ENCODE results near the gene MAP4K4. TPM values are rescaled to one million over a fixed set of nuclear protein-coding genes. Genes with fewer than 3 reads are reported as not detected.

MAP4K4 gene
- total RNA-seq, 4 donors from 2014 or later: 79.3 to 104 (median 95.0) TPM

- TF ChIP-seq, protein P1, sequence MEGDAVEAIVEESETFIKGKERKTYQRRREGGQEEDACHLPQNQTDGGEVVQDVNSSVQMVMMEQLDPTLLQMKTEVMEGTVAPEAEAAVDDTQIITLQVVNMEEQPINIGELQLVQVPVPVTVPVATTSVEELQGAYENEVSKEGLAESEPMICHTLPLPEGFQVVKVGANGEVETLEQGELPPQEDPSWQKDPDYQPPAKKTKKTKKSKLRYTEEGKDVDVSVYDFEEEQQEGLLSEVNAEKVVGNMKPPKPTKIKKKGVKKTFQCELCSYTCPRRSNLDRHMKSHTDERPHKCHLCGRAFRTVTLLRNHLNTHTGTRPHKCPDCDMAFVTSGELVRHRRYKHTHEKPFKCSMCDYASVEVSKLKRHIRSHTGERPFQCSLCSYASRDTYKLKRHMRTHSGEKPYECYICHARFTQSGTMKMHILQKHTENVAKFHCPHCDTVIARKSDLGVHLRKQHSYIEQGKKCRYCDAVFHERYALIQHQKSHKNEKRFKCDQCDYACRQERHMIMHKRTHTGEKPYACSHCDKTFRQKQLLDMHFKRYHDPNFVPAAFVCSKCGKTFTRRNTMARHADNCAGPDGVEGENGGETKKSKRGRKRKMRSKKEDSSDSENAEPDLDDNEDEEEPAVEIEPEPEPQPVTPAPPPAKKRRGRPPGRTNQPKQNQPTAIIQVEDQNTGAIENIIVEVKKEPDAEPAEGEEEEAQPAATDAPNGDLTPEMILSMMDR (IDR thresholded peaks at IDR 0.05; ENCODE audit: low read depth): no peak
These were observed 232.5 kb downstream of the MAP4K4 start for GRCh38 chr2:101930019-101930418.

DNA sequence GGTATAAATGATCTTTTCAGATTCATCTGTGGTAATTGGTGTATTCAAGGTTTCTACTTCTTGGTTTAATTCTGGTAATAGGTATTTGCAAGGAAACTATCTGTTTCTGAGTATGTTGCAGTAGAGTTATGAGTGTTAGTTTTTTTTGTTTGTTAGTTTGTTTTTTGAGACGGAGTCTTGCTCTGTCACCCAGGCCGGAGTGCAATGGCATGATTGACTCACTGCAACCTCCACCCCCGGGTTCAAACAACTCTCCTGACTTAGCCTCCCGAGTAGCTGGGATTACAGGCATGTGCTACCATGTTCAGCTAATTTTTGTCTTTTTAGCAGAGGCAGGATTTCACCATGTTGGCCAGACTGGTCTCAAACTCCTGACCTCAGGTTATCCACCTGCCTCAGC is 233.3 kb downstream of the MAP4K4 start:
- TF ChIP-seq, protein P1 (IDR thresholded peaks at IDR 0.05; ENCODE audit: low read depth): no peak

DNA sequence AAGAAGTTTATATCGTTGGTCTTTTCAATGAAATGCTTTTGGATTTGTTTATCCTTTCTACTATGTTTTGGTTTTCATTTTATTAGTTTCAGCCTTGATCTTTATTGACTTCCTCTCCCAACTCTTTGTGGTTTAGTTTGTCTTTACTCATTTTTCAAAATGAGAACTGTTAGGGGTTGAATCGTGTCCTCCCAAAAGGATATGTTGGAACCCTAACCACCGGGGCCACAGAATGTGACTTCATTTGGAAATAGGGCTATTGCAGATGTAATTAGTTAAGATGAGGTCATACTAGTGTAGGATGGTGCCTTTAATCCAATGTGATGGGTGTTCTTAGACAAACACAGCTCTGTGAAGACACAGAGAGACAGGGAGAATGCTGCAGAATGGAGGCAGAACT is 233.9 kb downstream of the MAP4K4 start:
- TF ChIP-seq, protein P1 (IDR thresholded peaks at IDR 0.05; ENCODE audit: low read depth): no peak

- TF ChIP-seq, protein P1 (IDR thresholded peaks at IDR 0.05; ENCODE audit: low read depth): no peak
These were observed 245.3 kb downstream of the MAP4K4 start for GRCh38 chr2:101942851-101943250.

Other genes starting within 250 kb of the MAP4K4 start
- 1 to 10 TPM in 3 of 4 donors, under 1 TPM in 1; 0.94 to 2.9 (median 1.5) TPM for gene RFX8, start 222.6 kb upstream of the MAP4K4 start, total RNA-seq

Data from subcutaneous adipose tissue (tissue), 4 donors.